ENCODE results near the gene FAM200C. TPM values are rescaled to one million over a fixed set of nuclear protein-coding genes. Genes with fewer than 3 reads are reported as not detected.

Gene FAM200C
- total and polyA plus RNA-seq, 2 of the 13 experiments (the other 11 are each of a cell fraction or from before 2014, with no cell fraction given), result 3.2 to 4.7 TPM

GRCh38 chr5:160367885-160368284, 32.0 kb downstream of the FAM200C start (continued):
- TF ChIP-seq, protein P1, sequence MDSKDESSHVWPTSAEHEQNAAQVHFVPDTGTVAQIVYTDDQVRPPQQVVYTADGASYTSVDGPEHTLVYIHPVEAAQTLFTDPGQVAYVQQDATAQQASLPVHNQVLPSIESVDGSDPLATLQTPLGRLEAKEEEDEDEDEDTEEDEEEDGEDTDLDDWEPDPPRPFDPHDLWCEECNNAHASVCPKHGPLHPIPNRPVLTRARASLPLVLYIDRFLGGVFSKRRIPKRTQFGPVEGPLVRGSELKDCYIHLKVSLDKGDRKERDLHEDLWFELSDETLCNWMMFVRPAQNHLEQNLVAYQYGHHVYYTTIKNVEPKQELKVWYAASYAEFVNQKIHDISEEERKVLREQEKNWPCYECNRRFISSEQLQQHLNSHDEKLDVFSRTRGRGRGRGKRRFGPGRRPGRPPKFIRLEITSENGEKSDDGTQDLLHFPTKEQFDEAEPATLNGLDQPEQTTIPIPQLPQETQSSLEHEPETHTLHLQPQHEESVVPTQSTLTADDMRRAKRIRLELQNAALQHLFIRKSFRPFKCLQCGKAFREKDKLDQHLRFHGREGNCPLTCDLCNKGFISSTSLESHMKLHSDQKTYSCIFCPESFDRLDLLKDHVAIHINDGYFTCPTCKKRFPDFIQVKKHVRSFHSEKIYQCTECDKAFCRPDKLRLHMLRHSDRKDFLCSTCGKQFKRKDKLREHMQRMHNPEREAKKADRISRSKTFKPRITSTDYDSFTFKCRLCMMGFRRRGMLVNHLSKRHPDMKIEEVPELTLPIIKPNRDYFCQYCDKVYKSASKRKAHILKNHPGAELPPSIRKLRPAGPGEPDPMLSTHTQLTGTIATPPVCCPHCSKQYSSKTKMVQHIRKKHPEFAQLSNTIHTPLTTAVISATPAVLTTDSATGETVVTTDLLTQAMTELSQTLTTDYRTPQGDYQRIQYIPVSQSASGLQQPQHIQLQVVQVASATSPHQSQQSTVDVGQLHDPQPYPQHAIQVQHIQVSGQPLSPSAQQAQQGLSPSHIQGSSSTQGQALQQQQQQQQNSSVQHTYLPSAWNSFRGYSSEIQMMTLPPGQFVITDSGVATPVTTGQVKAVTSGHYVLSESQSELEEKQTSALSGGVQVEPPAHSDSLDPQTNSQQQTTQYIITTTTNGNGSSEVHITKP (CRISPR knock-in tag; IDR thresholded peaks at IDR 0.05; ENCODE audit: low read depth), result no peak
- TF ChIP-seq CBFB (CRISPR knock-in tag; IDR thresholded peaks at IDR 0.05), result no peak
- TF ChIP-seq ZNF776 (CRISPR knock-in tag; IDR thresholded peaks at IDR 0.05), result no peak

- 46% methylated on average over 2 of the region's 2 CpGs for WGBS (ENCODE audit: low lambda C conversion rate)
- no peaks in the 10 kb centered on the region for H3K36me3 ChIP-seq (replicated peaks in 1 of 2; ENCODE audit: control insufficient read depth in 1 of 2, insufficient read depth in 2 of 2, low read length in 2 of 2)
- FAIRE-seq, result no peak
- H4K20me1 ChIP-seq (ENCODE audit: insufficient read depth, low read length), result no peaks in the 10 kb centered on the region
- H3K4me2 ChIP-seq (ENCODE audit: low read depth, low read length), result no peak overlapping the region
- ChIA-PET CTCF (ENCODE audit: low intra/inter-chr PET ratio, low total read pairs) (no interaction called here), POLR2A (no interaction called here)
- intact Hi-C loops (cut with micrococcal nuclease; ENCODE audit: unreplicated experiment) (no loop called here), in situ Hi-C loops (cut with HindIII; ENCODE audit: extremely low pct_ligation_motif_present, low pct_unique_long_range_greater_than_20kb) (no loop called here)
- no peak overlapping the region for H3K4me3 ChIP-seq (replicated peaks in 1 of 3; ENCODE audit: insufficient read depth in 1 of 3, low read depth in 2 of 3, low read length in 3 of 3)
- DNase-seq (ENCODE audit: low spot score), result no peak
- H3K4me1 ChIP-seq (ENCODE audit: insufficient read depth, low read length), result no peaks in the 10 kb centered on the region
- no peak for ATAC-seq
- H3K27me3 ChIP-seq (ENCODE audit: control insufficient read depth in 1 of 2, insufficient read depth in 2 of 2, low read length in 2 of 2), result peaks cover 7 to 34% of the 10 kb centered on the region in 2 experiments; a peak in 4 of 5 replicates
- H2AFZ ChIP-seq (ENCODE audit: low read length), result no peak overlapping the region
- BruUV-seq (replicated peaks), result no TSS peak
- H3K9me3 ChIP-seq (ENCODE audit: low read length), result no peaks in the 10 kb centered on the region
- H3K9ac ChIP-seq (ENCODE audit: insufficient read depth, low read depth, low read length), result no peak overlapping the region
- no peak overlapping the region for H3K27ac ChIP-seq (ENCODE audit: extremely low read length, insufficient read depth, low read length)
- H3K79me2 ChIP-seq (ENCODE audit: insufficient read depth, low read length), result no peaks in the 10 kb centered on the region
- TF ChIP-seq ZSCAN20 (CRISPR knock-in tag; IDR thresholded peaks at IDR 0.05; ENCODE audit: borderline replicate concordance) (no peak), FOXA1 (IDR thresholded peaks at IDR 0.05) (no peak), FOXA1 (CRISPR knock-in tag; IDR thresholded peaks at IDR 0.05) (no peak), ZNF296 (CRISPR knock-in tag; conservative IDR thresholded peaks at IDR 0.05) (no peak), NBN (conservative IDR thresholded peaks at IDR 0.05) (no peak), PRDM15 (CRISPR knock-in tag; IDR thresholded peaks at IDR 0.05) (no peak), ZBTB21 (CRISPR knock-in tag; IDR thresholded peaks at IDR 0.05) (no peak), SRY (CRISPR knock-in tag; IDR thresholded peaks at IDR 0.05) (no peak), BHLHE40 (IDR thresholded peaks at IDR 0.05; ENCODE audit: low read length) (no peak)
- TF ChIP-seq, protein P2, sequence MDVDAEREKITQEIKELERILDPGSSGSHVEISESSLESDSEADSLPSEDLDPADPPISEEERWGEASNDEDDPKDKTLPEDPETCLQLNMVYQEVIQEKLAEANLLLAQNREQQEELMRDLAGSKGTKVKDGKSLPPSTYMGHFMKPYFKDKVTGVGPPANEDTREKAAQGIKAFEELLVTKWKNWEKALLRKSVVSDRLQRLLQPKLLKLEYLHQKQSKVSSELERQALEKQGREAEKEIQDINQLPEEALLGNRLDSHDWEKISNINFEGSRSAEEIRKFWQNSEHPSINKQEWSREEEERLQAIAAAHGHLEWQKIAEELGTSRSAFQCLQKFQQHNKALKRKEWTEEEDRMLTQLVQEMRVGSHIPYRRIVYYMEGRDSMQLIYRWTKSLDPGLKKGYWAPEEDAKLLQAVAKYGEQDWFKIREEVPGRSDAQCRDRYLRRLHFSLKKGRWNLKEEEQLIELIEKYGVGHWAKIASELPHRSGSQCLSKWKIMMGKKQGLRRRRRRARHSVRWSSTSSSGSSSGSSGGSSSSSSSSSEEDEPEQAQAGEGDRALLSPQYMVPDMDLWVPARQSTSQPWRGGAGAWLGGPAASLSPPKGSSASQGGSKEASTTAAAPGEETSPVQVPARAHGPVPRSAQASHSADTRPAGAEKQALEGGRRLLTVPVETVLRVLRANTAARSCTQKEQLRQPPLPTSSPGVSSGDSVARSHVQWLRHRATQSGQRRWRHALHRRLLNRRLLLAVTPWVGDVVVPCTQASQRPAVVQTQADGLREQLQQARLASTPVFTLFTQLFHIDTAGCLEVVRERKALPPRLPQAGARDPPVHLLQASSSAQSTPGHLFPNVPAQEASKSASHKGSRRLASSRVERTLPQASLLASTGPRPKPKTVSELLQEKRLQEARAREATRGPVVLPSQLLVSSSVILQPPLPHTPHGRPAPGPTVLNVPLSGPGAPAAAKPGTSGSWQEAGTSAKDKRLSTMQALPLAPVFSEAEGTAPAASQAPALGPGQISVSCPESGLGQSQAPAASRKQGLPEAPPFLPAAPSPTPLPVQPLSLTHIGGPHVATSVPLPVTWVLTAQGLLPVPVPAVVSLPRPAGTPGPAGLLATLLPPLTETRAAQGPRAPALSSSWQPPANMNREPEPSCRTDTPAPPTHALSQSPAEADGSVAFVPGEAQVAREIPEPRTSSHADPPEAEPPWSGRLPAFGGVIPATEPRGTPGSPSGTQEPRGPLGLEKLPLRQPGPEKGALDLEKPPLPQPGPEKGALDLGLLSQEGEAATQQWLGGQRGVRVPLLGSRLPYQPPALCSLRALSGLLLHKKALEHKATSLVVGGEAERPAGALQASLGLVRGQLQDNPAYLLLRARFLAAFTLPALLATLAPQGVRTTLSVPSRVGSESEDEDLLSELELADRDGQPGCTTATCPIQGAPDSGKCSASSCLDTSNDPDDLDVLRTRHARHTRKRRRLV (CRISPR knock-in tag; IDR thresholded peaks at IDR 0.05), result no peak
Measured at GRCh38 chr5:160367261-160367660, 32.6 kb downstream of the FAM200C start.

All from HepG2 (cell line).